BLaER1 treated with 17β-estradiol and CSF1 and Interleukin-3, amounts not matched to agents 10 nM and 100 nM (cell line): ENCODE measurements around the gene ZC3H12C.

Experiments used
- H3K27ac ChIP-seq, 11 experiments: shearing (Covaris generic); formaldehyde crosslinking; 2 replicates each; pipeline ENCODE4 v1.8.1; 2022
- H3K27me3 ChIP-seq, 11 experiments: shearing (Covaris generic); formaldehyde crosslinking; 2 replicates each; pipeline ENCODE4 v1.8.1; 2022
- H3K36me3 ChIP-seq, 11 experiments: shearing (Covaris generic); formaldehyde crosslinking; 2 replicates each; pipeline ENCODE4 v1.8.1; 2022
- H3K4me1 ChIP-seq, 10 experiments: shearing (Covaris generic); formaldehyde crosslinking; 2 replicates each; pipeline ENCODE4 v1.8.1; 2022
- H3K4me2 ChIP-seq, 11 experiments: shearing (Covaris generic); formaldehyde crosslinking; 2 replicates each; pipeline ENCODE4 v1.8.1; 2022
- H3K4me3 ChIP-seq, 10 experiments: shearing (Covaris generic); formaldehyde crosslinking; 2 replicates each; pipeline ENCODE4 v1.8.1; 2022
- H3K9ac ChIP-seq, 11 experiments: shearing (Covaris generic); formaldehyde crosslinking; 2 replicates each; pipeline ENCODE4 v1.8.1; 2022
- H3K9me3 ChIP-seq, 11 experiments: shearing (Covaris generic); formaldehyde crosslinking; replicated peaks in 1 of 11; 2 replicates each; pipeline ENCODE4 v1.8.1; 2022
- H4K20me1 ChIP-seq, 11 experiments: shearing (Covaris generic); formaldehyde crosslinking; 2 replicates each; pipeline ENCODE4 v1.8.1; 2022
- Cebpa-rat ChIP-seq, 11 experiments: shearing (Covaris generic); IDR thresholded peaks; 2 replicates each; pipeline ENCODE4 v1.8.1; 2022

ZC3H12C gene

GRCh38 chr11:110134110-110134509 lies 40.9 kb downstream of the ZC3H12C start:
- H4K20me1 ChIP-seq, result 0 out of 22 replicates have a peak, but pooled peaks cover 0 to 5% (median 0%) of the 10 kb centered on the region in 11 experiments
- H3K27ac ChIP-seq, result no peak overlapping the region
- H3K36me3 ChIP-seq, result peaks cover 6 to 41% (median 27%) of the 10 kb centered on the region in 11 experiments; a peak in 21 of 22 replicates
- H3K4me2 ChIP-seq, result no peak overlapping the region
- TF ChIP-seq Cebpa-rat (IDR thresholded peaks at IDR 0.05), result no peak
- H3K27me3 ChIP-seq, result no peaks in the 10 kb centered on the region
- no peak overlapping the region for H3K9ac ChIP-seq
- no peak overlapping the region for H3K4me3 ChIP-seq
- no peaks in the 10 kb centered on the region for H3K4me1 ChIP-seq
- peaks cover 0 to 8% (median 5%) of the 10 kb centered on the region in 11 experiments; a peak in 7 of 22 replicates for H3K9me3 ChIP-seq

- Histone ChIP-seq H3K27ac (no peak overlapping the region), H3K9ac (no peak overlapping the region), H3K36me3 (peaks cover 9 to 85% (median 65%) of the 10 kb centered on the region in 11 experiments; a peak in 21 of 22 replicates), H3K9me3 (peaks cover 0 to 42% (median 27%) of the 10 kb centered on the region in 11 experiments; a peak in 17 of 22 replicates), H3K4me3 (no peak overlapping the region), H3K4me2 (no peak overlapping the region), H3K27me3 (no peaks in the 10 kb centered on the region), H3K4me1 (0 out of 20 replicates have a peak, but pooled peaks cover 0 to 4% (median 0%) of the 10 kb centered on the region in 10 experiments), H4K20me1 (no peaks in the 10 kb centered on the region)
- no peak for TF ChIP-seq Cebpa-rat (IDR thresholded peaks at IDR 0.05)
Measured at GRCh38 chr11:110141812-110142211, 48.6 kb downstream of the ZC3H12C start.

- Histone ChIP-seq H3K9ac (no peak overlapping the region), H3K9me3 (peaks cover 0 to 16% (median 6%) of the 10 kb centered on the region in 11 experiments; a peak in 9 of 22 replicates), H4K20me1 (peaks cover 0 to 3% (median 0%) of the 10 kb centered on the region in 11 experiments; a peak in 3 of 22 replicates), H3K36me3 (peaks cover 3 to 48% (median 30%) of the 10 kb centered on the region in 11 experiments; a peak in 20 of 22 replicates), H3K4me2 (peak overlapping the region in 10 of 11 experiments; percentile 1 to 69 (median 33); a peak in 13 of 22 replicates), H3K27ac (peak overlapping the region in 4 of 11 experiments; percentile 3 to 32 (median 20); a peak in 3 of 22 replicates), H3K27me3 (no peaks in the 10 kb centered on the region), H3K4me3 (no peak overlapping the region), H3K4me1 (peaks cover 4 to 20% (median 16%) of the 10 kb centered on the region in 10 experiments; a peak in 16 of 20 replicates)
- no peak for TF ChIP-seq Cebpa-rat (IDR thresholded peaks at IDR 0.05)
Measured at GRCh38 chr11:110147962-110148709, 54.9 kb downstream of the ZC3H12C start.

- H3K4me3 ChIP-seq, result no peak overlapping the region
- H3K9me3 ChIP-seq, result peaks cover 0 to 12% (median 5%) of the 10 kb centered on the region in 11 experiments; a peak in 9 of 22 replicates
- H3K4me1 ChIP-seq, result peaks cover 4 to 20% (median 16%) of the 10 kb centered on the region in 10 experiments; a peak in 16 of 20 replicates
- H3K36me3 ChIP-seq, result peaks cover 3 to 50% (median 34%) of the 10 kb centered on the region in 11 experiments; a peak in 20 of 22 replicates
- H3K27ac ChIP-seq, result peak overlapping the region in 2 of 11 experiments; percentile 27 to 32; a peak in 1 of 22 replicates
- H3K27me3 ChIP-seq, result no peaks in the 10 kb centered on the region
- H4K20me1 ChIP-seq, result peaks cover 0 to 3% (median 0%) of the 10 kb centered on the region in 11 experiments; a peak in 3 of 22 replicates
- peak overlapping the region in 10 of 11 experiments; percentile 1 to 69 (median 33); a peak in 13 of 22 replicates for H3K4me2 ChIP-seq
- no peak overlapping the region for H3K9ac ChIP-seq
- TF ChIP-seq Cebpa-rat (IDR thresholded peaks at IDR 0.05), result no peak
Measured at GRCh38 chr11:110148775-110149744, 55.9 kb downstream of the ZC3H12C start.

GRCh38 chr11:110152199-110152598 lies 59.0 kb downstream of the ZC3H12C start:
- TF ChIP-seq Cebpa-rat (IDR thresholded peaks at IDR 0.05), result no peak
- Histone ChIP-seq H3K36me3 (peaks cover 3 to 42% (median 29%) of the 10 kb centered on the region in 11 experiments; a peak in 17 of 22 replicates), H3K4me1 (peaks cover 0 to 25% (median 15%) of the 10 kb centered on the region in 10 experiments; a peak in 16 of 20 replicates), H3K4me3 (no peak overlapping the region), H3K9ac (no peak overlapping the region), H3K27ac (no peak overlapping the region), H3K4me2 (no peak overlapping the region), H3K9me3 (no peaks in the 10 kb centered on the region), H4K20me1 (peaks cover 0 to 3% (median 0%) of the 10 kb centered on the region in 11 experiments; a peak in 3 of 22 replicates), H3K27me3 (no peaks in the 10 kb centered on the region)

- peaks cover 0 to 3% (median 0%) of the 10 kb centered on the region in 11 experiments; a peak in 3 of 22 replicates for H4K20me1 ChIP-seq
- H3K4me3 ChIP-seq, result no peak overlapping the region
- no peak overlapping the region for H3K9ac ChIP-seq
- TF ChIP-seq Cebpa-rat (IDR thresholded peaks at IDR 0.05), result no peak
- H3K27ac ChIP-seq, result no peak overlapping the region
- H3K36me3 ChIP-seq, result peaks cover 3 to 54% (median 36%) of the 10 kb centered on the region in 11 experiments; a peak in 19 of 22 replicates
- no peaks in the 10 kb centered on the region for H3K9me3 ChIP-seq
- no peak overlapping the region for H3K4me2 ChIP-seq
- H3K4me1 ChIP-seq, result peaks cover 0 to 14% (median 8%) of the 10 kb centered on the region in 10 experiments; a peak in 16 of 20 replicates
- H3K27me3 ChIP-seq, result no peaks in the 10 kb centered on the region
Measured at GRCh38 chr11:110153474-110153873, 60.3 kb downstream of the ZC3H12C start.

- no peaks in the 10 kb centered on the region for H4K20me1 ChIP-seq
- no peak overlapping the region for H3K27ac ChIP-seq
- H3K4me2 ChIP-seq, result no peak overlapping the region
- H3K4me1 ChIP-seq, result peaks cover 0 to 5% (median 0%) of the 10 kb centered on the region in 10 experiments; a peak in 1 of 20 replicates
- H3K36me3 ChIP-seq, result peaks cover 22 to 78% (median 61%) of the 10 kb centered on the region in 11 experiments; a peak in 21 of 22 replicates
- H3K27me3 ChIP-seq, result no peaks in the 10 kb centered on the region
- no peak overlapping the region for H3K4me3 ChIP-seq
- H3K9ac ChIP-seq, result no peak overlapping the region
- no peaks in the 10 kb centered on the region for H3K9me3 ChIP-seq
- no peak for TF ChIP-seq Cebpa-rat (IDR thresholded peaks at IDR 0.05)
Measured at GRCh38 chr11:110156503-110156902, 63.3 kb downstream of the ZC3H12C start.
